ENCODE measurements around the gene AHR. TPM values are rescaled to one million over a fixed set of nuclear protein-coding genes. Genes with fewer than 3 reads are reported as not detected.

AHR gene
- total RNA-seq, 1 experiment from 2014 or later: 99.1 TPM

DNA sequence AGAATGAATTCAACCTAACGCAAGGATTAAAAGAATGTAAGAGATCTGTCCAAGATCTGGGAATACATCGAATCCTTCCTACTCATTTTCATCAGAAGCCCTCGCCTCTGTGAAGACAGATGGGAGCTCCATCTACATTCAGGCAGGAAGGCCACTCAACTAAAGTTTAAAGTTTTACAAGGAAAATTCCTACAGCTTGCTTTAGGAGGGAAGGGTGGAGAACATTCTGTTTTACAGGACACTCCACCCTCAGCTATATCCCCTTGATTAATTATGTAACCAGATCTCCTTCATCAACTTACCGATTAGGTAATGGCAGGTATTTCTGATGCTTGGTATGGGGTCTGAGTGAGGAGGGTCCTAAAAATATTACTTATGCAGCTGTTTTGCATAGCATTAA lies 5.6 kb upstream of the AHR start:
- peaks cover 10% of the 10 kb centered on the region for H3K4me1 Mint-ChIP-seq (ENCODE audit: insufficient read depth, unreplicated experiment)
- no TSS peak for BruUV-seq (replicated peaks)
- DNase-seq (ENCODE audit: unreplicated experiment): no peak
- TF ChIP-seq, protein P1, sequence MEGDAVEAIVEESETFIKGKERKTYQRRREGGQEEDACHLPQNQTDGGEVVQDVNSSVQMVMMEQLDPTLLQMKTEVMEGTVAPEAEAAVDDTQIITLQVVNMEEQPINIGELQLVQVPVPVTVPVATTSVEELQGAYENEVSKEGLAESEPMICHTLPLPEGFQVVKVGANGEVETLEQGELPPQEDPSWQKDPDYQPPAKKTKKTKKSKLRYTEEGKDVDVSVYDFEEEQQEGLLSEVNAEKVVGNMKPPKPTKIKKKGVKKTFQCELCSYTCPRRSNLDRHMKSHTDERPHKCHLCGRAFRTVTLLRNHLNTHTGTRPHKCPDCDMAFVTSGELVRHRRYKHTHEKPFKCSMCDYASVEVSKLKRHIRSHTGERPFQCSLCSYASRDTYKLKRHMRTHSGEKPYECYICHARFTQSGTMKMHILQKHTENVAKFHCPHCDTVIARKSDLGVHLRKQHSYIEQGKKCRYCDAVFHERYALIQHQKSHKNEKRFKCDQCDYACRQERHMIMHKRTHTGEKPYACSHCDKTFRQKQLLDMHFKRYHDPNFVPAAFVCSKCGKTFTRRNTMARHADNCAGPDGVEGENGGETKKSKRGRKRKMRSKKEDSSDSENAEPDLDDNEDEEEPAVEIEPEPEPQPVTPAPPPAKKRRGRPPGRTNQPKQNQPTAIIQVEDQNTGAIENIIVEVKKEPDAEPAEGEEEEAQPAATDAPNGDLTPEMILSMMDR (IDR thresholded peaks at IDR 0.05; ENCODE audit: unreplicated experiment): no peak
- peaks cover 3% of the 10 kb centered on the region for H3K36me3 Mint-ChIP-seq (ENCODE audit: insufficient read depth, unreplicated experiment)
- H3K27ac Mint-ChIP-seq (ENCODE audit: low read depth, unreplicated experiment): no peak overlapping the region
- H3K27me3 Mint-ChIP-seq (ENCODE audit: insufficient read depth, unreplicated experiment): no peaks in the 10 kb centered on the region
- peaks cover 6% of the 10 kb centered on the region for H3K9me3 Mint-ChIP-seq (ENCODE audit: unreplicated experiment)
- no peak overlapping the region for H3K4me3 Mint-ChIP-seq (ENCODE audit: unreplicated experiment)
- CTCF ChIA-PET: interaction anchor here (0.6 to 1.1 kb wide), 3 partner anchors 15 to 414 kb away, joined by 3 to 6 read pairs (median 3); no protein-coding TSS in a partner anchor
- intact Hi-C loops (cut with micrococcal nuclease): no loop called here
- POLR2A ChIA-PET: interaction anchor here (1.1 kb wide), 1 partner anchor 16 kb away, joined by 3 read pairs; no protein-coding TSS in a partner anchor

DNA sequence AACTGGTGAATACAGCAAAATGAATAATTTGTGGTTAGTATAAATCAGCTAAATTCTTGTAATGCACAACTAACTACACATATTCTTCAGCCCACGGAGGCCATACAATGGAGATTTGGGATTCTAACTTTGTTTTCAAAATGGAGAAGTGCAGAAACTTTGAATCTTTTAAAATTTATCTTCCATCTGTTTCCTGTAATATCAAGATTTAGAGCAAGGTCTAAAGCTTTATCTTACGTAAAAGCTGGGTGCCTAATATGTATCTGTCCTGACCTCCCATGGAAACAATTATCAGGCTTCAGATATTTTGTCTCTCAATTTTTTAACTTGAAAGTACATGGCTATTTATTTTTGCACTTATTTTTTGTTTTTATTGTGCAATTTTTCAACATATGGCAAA lies 5.0 kb upstream of the AHR start:
- Mint-ChIP-seq H3K36me3 (ENCODE audit: insufficient read depth, unreplicated experiment) (peaks cover 6% of the 10 kb centered on the region), H3K4me1 (ENCODE audit: insufficient read depth, unreplicated experiment) (peaks cover 15% of the 10 kb centered on the region), H3K4me3 (ENCODE audit: unreplicated experiment) (no peak overlapping the region), H3K27ac (ENCODE audit: low read depth, unreplicated experiment) (no peak overlapping the region), H3K27me3 (ENCODE audit: insufficient read depth, unreplicated experiment) (no peaks in the 10 kb centered on the region), H3K9me3 (ENCODE audit: unreplicated experiment) (peaks cover 7% of the 10 kb centered on the region)
- BruUV-seq (replicated peaks): no TSS peak
- CTCF ChIA-PET: interaction anchor here (0.7 to 1.1 kb wide), 2 partner anchors 16 to 415 kb away, joined by 3 read pairs; no protein-coding TSS in a partner anchor
- POLR2A ChIA-PET: no interaction called here
- DNase-seq (ENCODE audit: unreplicated experiment): no peak
- intact Hi-C loops (cut with micrococcal nuclease): no loop called here
- TF ChIP-seq, protein P1 (IDR thresholded peaks at IDR 0.05; ENCODE audit: unreplicated experiment): no peak

DNA sequence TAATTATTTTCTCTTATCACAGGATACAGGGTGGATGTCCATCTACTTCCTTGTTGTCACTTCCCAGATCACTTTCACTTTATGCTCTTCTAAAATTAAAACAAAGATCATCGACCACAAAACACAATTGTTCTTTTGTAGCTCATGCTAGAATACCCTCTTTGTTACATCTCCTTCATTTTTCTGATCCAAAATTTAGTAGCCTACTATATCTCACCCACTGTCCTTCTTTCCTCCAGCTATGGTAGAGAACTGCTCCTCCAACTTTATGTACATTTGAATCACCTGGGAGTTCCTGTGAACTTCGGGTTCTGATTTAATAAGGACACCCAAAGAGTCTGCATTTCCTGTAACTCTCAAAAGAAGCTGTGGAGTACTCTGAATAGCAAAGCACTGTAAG lies 1.2 kb upstream of the AHR start:
- TF ChIP-seq, protein P1 (IDR thresholded peaks at IDR 0.05; ENCODE audit: unreplicated experiment): no peak
- peaks cover 15% of the 10 kb centered on the region for H3K4me1 Mint-ChIP-seq (ENCODE audit: insufficient read depth, unreplicated experiment)
- peaks cover 7% of the 10 kb centered on the region for H3K9me3 Mint-ChIP-seq (ENCODE audit: unreplicated experiment)
- POLR2A ChIA-PET: interaction anchor here (0.8 to 5.1 kb wide), 11 partner anchors 11 to 643 kb away, joined by 3 to 69 read pairs (median 5); partner anchors contain the start of gene SNX13
- CTCF ChIA-PET: interaction anchor here (1.0 to 1.4 kb wide), 2 partner anchors 191 to 351 kb away, joined by 3 to 4 read pairs; no protein-coding TSS in a partner anchor
- no peak overlapping the region for H3K4me3 Mint-ChIP-seq (ENCODE audit: unreplicated experiment)
- H3K36me3 Mint-ChIP-seq (ENCODE audit: insufficient read depth, unreplicated experiment): peaks cover 6% of the 10 kb centered on the region
- DNase-seq (ENCODE audit: unreplicated experiment): no peak
- BruUV-seq (replicated peaks): no TSS peak
- peak overlapping the region; percentile 97 for H3K27ac Mint-ChIP-seq (ENCODE audit: low read depth, unreplicated experiment)
- intact Hi-C loops (cut with micrococcal nuclease): no loop called here
- H3K27me3 Mint-ChIP-seq (ENCODE audit: insufficient read depth, unreplicated experiment): no peaks in the 10 kb centered on the region

DNA sequence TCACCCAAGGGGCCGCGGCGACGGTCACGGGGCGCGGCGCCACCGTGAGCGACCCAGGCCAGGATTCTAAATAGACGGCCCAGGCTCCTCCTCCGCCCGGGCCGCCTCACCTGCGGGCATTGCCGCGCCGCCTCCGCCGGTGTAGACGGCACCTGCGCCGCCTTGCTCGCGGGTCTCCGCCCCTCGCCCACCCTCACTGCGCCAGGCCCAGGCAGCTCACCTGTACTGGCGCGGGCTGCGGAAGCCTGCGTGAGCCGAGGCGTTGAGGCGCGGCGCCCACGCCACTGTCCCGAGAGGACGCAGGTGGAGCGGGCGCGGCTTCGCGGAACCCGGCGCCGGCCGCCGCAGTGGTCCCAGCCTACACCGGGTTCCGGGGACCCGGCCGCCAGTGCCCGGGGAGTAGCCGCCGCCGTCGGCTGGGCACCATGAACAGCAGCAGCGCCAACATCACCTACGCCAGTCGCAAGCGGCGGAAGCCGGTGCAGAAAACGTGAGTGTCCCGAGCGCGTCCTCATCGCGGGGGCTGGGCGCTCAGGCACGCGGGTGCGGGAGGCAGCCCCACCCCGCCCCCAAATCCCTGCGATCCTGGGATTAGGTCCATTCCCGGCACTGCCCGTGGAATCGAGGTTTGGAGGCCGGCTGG lies 509 bp downstream of the AHR start:
- BruUV-seq (replicated peaks): no TSS peak
- POLR2A ChIA-PET: interaction anchor here (0.6 to 5.1 kb wide), 37 partner anchors 11 to 654 kb away, joined by 3 to 69 read pairs (median 4); partner anchors contain the start of gene ANKMY2
- Mint-ChIP-seq H3K9me3 (ENCODE audit: unreplicated experiment) (peaks cover 7% of the 10 kb centered on the region), H3K27ac (ENCODE audit: low read depth, unreplicated experiment) (peak overlapping the region; percentile 97), H3K4me3 (ENCODE audit: unreplicated experiment) (peak overlapping the region; percentile 88), H3K4me1 (ENCODE audit: insufficient read depth, unreplicated experiment) (peaks cover 21% of the 10 kb centered on the region), H3K27me3 (ENCODE audit: insufficient read depth, unreplicated experiment) (no peaks in the 10 kb centered on the region), H3K36me3 (ENCODE audit: insufficient read depth, unreplicated experiment) (peaks cover 6% of the 10 kb centered on the region)
- CTCF ChIA-PET: interaction anchor here (0.6 to 2.0 kb wide), 15 partner anchors 9 to 498 kb away, joined by 3 to 8 read pairs (median 3); no protein-coding TSS in a partner anchor
- DNase-seq (ENCODE audit: unreplicated experiment): no peak
- intact Hi-C loops (cut with micrococcal nuclease): loop anchor here (1.0 to 2.0 kb wide), 5 partner anchors 65 to 408 kb away; no protein-coding TSS in a partner anchor
- TF ChIP-seq, protein P1 (IDR thresholded peaks at IDR 0.05; ENCODE audit: unreplicated experiment): no peak
